BE2C (cell line): ENCODE measurements around the gene NUP210.

ENCODE experiments used
- DNase-seq: peaks from one replicate; pipeline ENCODE4 v3.0.0-alpha.2; 2020
- H3K27me3 ChIP-seq: fragments of 250-450 bp; sonication (Bioruptor Pico); 2 replicates; pipeline ENCODE4 v1.5.1; 2020; ENCODE audit warnings: mild to moderate bottlenecking
- H3K36me3 ChIP-seq: fragments of 250-450 bp; sonication (Bioruptor Pico); 2 replicates; pipeline ENCODE4 v1.5.1; 2020; ENCODE audit warnings: mild to moderate bottlenecking
- H3K4me1 ChIP-seq: fragments of 250-450 bp; sonication (Bioruptor Pico); 2 replicates; pipeline ENCODE4 v1.5.1; 2020
- H3K4me3 ChIP-seq: 2 replicates; pipeline ENCODE4 v1.5.1; 2011; ENCODE audit warnings: low read depth, low read length
- H3K9me3 ChIP-seq: fragments of 250-450 bp; sonication (Bioruptor Pico); 2 replicates; pipeline ENCODE4 v1.5.1; 2020
- CTCF ChIP-seq: IDR thresholded peaks from 2 replicates; pipeline ENCODE4 v1.5.1; 2012; ENCODE audit warnings: mild to moderate bottlenecking, low read depth, low read length

NUP210 gene

GRCh38 chr3:13274551-13275332, 145.4 kb downstream of the NUP210 start:
- Histone ChIP-seq H3K27me3 (no peaks in the 10 kb centered on the region), H3K4me3 (no peak overlapping the region), H3K4me1 (no peaks in the 10 kb centered on the region), H3K36me3 (no peaks in the 10 kb centered on the region), H3K9me3 (no peaks in the 10 kb centered on the region)
- DNase-seq = no peak
- TF ChIP-seq CTCF = no peak

- Histone ChIP-seq H3K36me3 (no peaks in the 10 kb centered on the region), H3K9me3 (no peaks in the 10 kb centered on the region), H3K4me1 (no peaks in the 10 kb centered on the region), H3K4me3 (no peak overlapping the region), H3K27me3 (no peaks in the 10 kb centered on the region)
- no peak for TF ChIP-seq CTCF
- DNase-seq = no peak
Observed at GRCh38 chr3:13274125-13274524, 146.0 kb downstream of the NUP210 start.

- H3K36me3 ChIP-seq = no peaks in the 10 kb centered on the region
- no peak for TF ChIP-seq CTCF
- DNase-seq = no peak
- no peaks in the 10 kb centered on the region for H3K9me3 ChIP-seq
- no peak overlapping the region for H3K4me3 ChIP-seq
- no peaks in the 10 kb centered on the region for H3K27me3 ChIP-seq
- no peaks in the 10 kb centered on the region for H3K4me1 ChIP-seq
Observed at GRCh38 chr3:13273604-13274105, 146.5 kb downstream of the NUP210 start.

- no peaks in the 10 kb centered on the region for H3K4me1 ChIP-seq
- no peak overlapping the region for H3K4me3 ChIP-seq
Observed at GRCh38 chr3:13272831-13273603, 147.1 kb downstream of the NUP210 start.

DNA sequence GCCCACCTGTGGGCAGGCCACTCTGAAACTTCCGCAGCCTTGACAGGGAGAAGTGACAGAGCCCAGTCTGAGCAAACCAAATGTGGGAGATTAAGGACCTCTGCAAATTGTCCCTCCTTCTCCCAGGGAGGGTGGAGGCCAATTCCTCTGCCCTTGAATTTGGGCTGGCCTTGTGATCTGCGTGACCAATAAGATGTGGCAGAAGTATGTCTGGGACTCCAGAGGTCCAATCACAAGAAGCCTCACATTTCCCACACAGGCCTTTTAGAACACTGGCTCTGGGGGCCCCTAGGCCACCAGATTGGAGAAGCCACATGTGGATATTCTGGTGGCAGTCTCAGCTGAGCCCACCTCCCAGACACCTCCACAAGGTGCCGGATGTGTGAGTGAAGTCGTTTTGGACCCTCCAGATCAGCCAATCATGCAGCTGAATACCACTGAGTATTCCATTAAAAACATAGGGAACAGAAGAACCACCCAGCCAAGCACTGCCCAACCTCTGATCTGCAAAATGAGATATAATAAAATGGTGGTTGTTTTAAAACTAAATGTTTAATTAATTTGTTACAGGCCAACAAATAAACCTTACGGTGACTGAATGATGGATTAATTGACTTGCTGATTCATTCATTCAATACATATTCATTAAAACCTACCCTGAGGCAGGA, 150.3 kb downstream of the NUP210 start:
- Histone ChIP-seq H3K9me3 (no peaks in the 10 kb centered on the region), H3K4me3 (no peak overlapping the region), H3K36me3 (no peaks in the 10 kb centered on the region), H3K4me1 (no peaks in the 10 kb centered on the region), H3K27me3 (no peaks in the 10 kb centered on the region)
- DNase-seq = no peak
- no peak for TF ChIP-seq CTCF

More at GRCh38 chr3:13272831-13273603, 147.1 kb downstream of the NUP210 start:
- Histone ChIP-seq H3K36me3 (no peaks in the 10 kb centered on the region), H3K9me3 (no peaks in the 10 kb centered on the region), H3K27me3 (no peaks in the 10 kb centered on the region)
- DNase-seq = no peak
- no peak for TF ChIP-seq CTCF
